ENCODE results near the gene CNMD. TPM values are rescaled to one million over a fixed set of nuclear protein-coding genes. Genes with fewer than 3 reads are reported as not detected.

CNMD gene
- total RNA-seq, 1 experiment from 2014 or later: not detected

- BruUV-seq (replicated peaks): no TSS peak
- H3K9me3 Mint-ChIP-seq (ENCODE audit: unreplicated experiment): no peaks in the 10 kb centered on the region
- ChIA-PET POLR2A (no interaction called here), CTCF (no interaction called here)
- intact Hi-C loops (cut with micrococcal nuclease): no loop called here
- no peak for DNase-seq (ENCODE audit: unreplicated experiment)
- H3K4me1 Mint-ChIP-seq (ENCODE audit: insufficient read depth, unreplicated experiment): no peaks in the 10 kb centered on the region
- no peak overlapping the region for H3K4me3 Mint-ChIP-seq (ENCODE audit: unreplicated experiment)
- TF ChIP-seq, protein P1, sequence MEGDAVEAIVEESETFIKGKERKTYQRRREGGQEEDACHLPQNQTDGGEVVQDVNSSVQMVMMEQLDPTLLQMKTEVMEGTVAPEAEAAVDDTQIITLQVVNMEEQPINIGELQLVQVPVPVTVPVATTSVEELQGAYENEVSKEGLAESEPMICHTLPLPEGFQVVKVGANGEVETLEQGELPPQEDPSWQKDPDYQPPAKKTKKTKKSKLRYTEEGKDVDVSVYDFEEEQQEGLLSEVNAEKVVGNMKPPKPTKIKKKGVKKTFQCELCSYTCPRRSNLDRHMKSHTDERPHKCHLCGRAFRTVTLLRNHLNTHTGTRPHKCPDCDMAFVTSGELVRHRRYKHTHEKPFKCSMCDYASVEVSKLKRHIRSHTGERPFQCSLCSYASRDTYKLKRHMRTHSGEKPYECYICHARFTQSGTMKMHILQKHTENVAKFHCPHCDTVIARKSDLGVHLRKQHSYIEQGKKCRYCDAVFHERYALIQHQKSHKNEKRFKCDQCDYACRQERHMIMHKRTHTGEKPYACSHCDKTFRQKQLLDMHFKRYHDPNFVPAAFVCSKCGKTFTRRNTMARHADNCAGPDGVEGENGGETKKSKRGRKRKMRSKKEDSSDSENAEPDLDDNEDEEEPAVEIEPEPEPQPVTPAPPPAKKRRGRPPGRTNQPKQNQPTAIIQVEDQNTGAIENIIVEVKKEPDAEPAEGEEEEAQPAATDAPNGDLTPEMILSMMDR (IDR thresholded peaks at IDR 0.05; ENCODE audit: unreplicated experiment): no peak
- no peaks in the 10 kb centered on the region for H3K36me3 Mint-ChIP-seq (ENCODE audit: insufficient read depth, unreplicated experiment)
- H3K27me3 Mint-ChIP-seq (ENCODE audit: insufficient read depth, unreplicated experiment): peaks cover 31% of the 10 kb centered on the region
- no peak overlapping the region for H3K27ac Mint-ChIP-seq (ENCODE audit: low read depth, unreplicated experiment)
These were observed 727 bp downstream of the CNMD start for GRCh38 chr13:52738719-52739467.

DNA sequence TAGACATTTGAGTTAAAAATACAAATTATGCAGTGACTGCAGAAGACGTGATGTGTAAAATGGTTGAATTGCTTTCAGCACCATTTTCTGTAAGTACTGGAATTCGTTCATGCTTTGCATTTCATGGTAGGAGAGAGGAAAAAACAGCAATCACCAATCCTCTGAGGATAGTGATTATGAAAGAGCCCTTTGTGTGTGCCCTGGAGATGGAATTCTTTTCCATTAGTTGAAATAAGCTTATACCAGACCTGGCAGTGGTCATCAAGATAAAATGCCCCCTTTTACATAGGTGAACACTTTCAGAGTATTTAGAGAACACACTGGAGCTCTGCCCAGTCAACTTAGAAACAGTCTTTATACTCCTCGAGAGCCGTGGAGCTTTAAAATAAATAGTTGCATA, 1.7 kb downstream of the CNMD start:
- intact Hi-C loops (cut with micrococcal nuclease): no loop called here
- ChIA-PET POLR2A (interaction anchor here (1.3 kb wide), 1 partner anchor 86 kb away, joined by 3 read pairs; the partner anchor contains the start of gene SUGT1), CTCF (interaction anchor here (0.6 to 1.4 kb wide), 2 partner anchors 14 to 230 kb away, joined by 3 to 5 read pairs; no protein-coding TSS in a partner anchor)
- BruUV-seq (replicated peaks): no TSS peak
- Mint-ChIP-seq H3K27ac (ENCODE audit: low read depth, unreplicated experiment) (no peak overlapping the region), H3K27me3 (ENCODE audit: insufficient read depth, unreplicated experiment) (peaks cover 34% of the 10 kb centered on the region), H3K4me1 (ENCODE audit: insufficient read depth, unreplicated experiment) (no peaks in the 10 kb centered on the region), H3K9me3 (ENCODE audit: unreplicated experiment) (no peaks in the 10 kb centered on the region), H3K4me3 (ENCODE audit: unreplicated experiment) (no peak overlapping the region), H3K36me3 (ENCODE audit: insufficient read depth, unreplicated experiment) (no peaks in the 10 kb centered on the region)
- DNase-seq (ENCODE audit: unreplicated experiment): no peak
- TF ChIP-seq, protein P1 (IDR thresholded peaks at IDR 0.05; ENCODE audit: unreplicated experiment): no peak

GRCh38 chr13:52737451-52737850, 2.2 kb downstream of the CNMD start:
- no peak for DNase-seq (ENCODE audit: unreplicated experiment)
- Mint-ChIP-seq H3K9me3 (ENCODE audit: unreplicated experiment) (no peaks in the 10 kb centered on the region), H3K27me3 (ENCODE audit: insufficient read depth, unreplicated experiment) (peaks cover 29% of the 10 kb centered on the region), H3K4me3 (ENCODE audit: unreplicated experiment) (no peak overlapping the region), H3K4me1 (ENCODE audit: insufficient read depth, unreplicated experiment) (no peaks in the 10 kb centered on the region), H3K36me3 (ENCODE audit: insufficient read depth, unreplicated experiment) (no peaks in the 10 kb centered on the region), H3K27ac (ENCODE audit: low read depth, unreplicated experiment) (no peak overlapping the region)
- ChIA-PET CTCF (interaction anchor here (0.6 to 1.4 kb wide), 2 partner anchors 13 to 231 kb away, joined by 3 to 5 read pairs; no protein-coding TSS in a partner anchor), POLR2A (interaction anchor here (1.3 kb wide), 1 partner anchor 85 kb away, joined by 3 read pairs; the partner anchor contains the start of gene SUGT1)
- BruUV-seq (replicated peaks): no TSS peak
- TF ChIP-seq, protein P1 (IDR thresholded peaks at IDR 0.05; ENCODE audit: unreplicated experiment): no peak
- intact Hi-C loops (cut with micrococcal nuclease): no loop called here

GRCh38 chr13:52736891-52737290, 2.7 kb downstream of the CNMD start:
- ChIA-PET CTCF (interaction anchor here (0.6 to 1.4 kb wide), 2 partner anchors 231 to 655 kb away, joined by 3 to 5 read pairs; no protein-coding TSS in a partner anchor), POLR2A (interaction anchor here (1.3 kb wide), 1 partner anchor 85 kb away, joined by 3 read pairs; the partner anchor contains the start of gene SUGT1)
- no peak for DNase-seq (ENCODE audit: unreplicated experiment)
- intact Hi-C loops (cut with micrococcal nuclease): no loop called here
- Mint-ChIP-seq H3K4me3 (ENCODE audit: unreplicated experiment) (no peak overlapping the region), H3K27me3 (ENCODE audit: insufficient read depth, unreplicated experiment) (peaks cover 23% of the 10 kb centered on the region), H3K36me3 (ENCODE audit: insufficient read depth, unreplicated experiment) (no peaks in the 10 kb centered on the region), H3K27ac (ENCODE audit: low read depth, unreplicated experiment) (no peak overlapping the region), H3K4me1 (ENCODE audit: insufficient read depth, unreplicated experiment) (no peaks in the 10 kb centered on the region), H3K9me3 (ENCODE audit: unreplicated experiment) (no peaks in the 10 kb centered on the region)
- TF ChIP-seq, protein P1 (IDR thresholded peaks at IDR 0.05; ENCODE audit: unreplicated experiment): no peak
- BruUV-seq (replicated peaks): no TSS peak
